Panc1 (cell line): ENCODE results near the gene XYLT1. TPM values are rescaled to one million over a fixed set of nuclear protein-coding genes. Genes with fewer than 3 reads are reported as not detected.

ENCODE experiments used
- ATAC-seq: fragments of 200-7000 bp; cut with Tn5 transposase; 2 replicates; pipeline ENCODE4 v1.9.1; 2020; ENCODE audit warnings: mild to moderate bottlenecking, moderate library complexity
- BruUV-seq: library from RNA; stranded (reverse); fragments of 400-500 nt; replicated peaks from 2 replicates; lab custom pipeline; 2021; lab: Mats Ljungman, UMichigan
- CTCF ChIA-PET: fragments of 300-600 bp; sonication (Branson Sonifier 250); formaldehyde crosslinking; loops from one replicate; lab custom pipeline; 2022; ENCODE audit warnings: antibody characterized with exemption; lab: Charles Lee
- POLR2A ChIA-PET: fragments of 300-600 bp; sonication (Branson Sonifier 250); formaldehyde crosslinking; loops from one replicate; lab custom pipeline; 2022; ENCODE audit warnings: antibody characterized with exemption; lab: Charles Lee
- DNase-seq: peaks from one replicate; pipeline ENCODE4 v3.0.0-alpha.2; 2010; ENCODE audit warnings: low read depth, low spot score
- H3K27ac ChIP-seq: 2 replicates; pipeline ENCODE4 v1.5.1; 2011; ENCODE audit warnings: mild to moderate bottlenecking, low read length, inconsistent platforms
- H3K27me3 ChIP-seq: fragments of 200-500 bp; sonication (Bioruptor generic); 2 replicates; pipeline ENCODE4 v1.6.0; 2014; ENCODE audit warnings: low read length, inconsistent platforms; ENCODE audit not compliant: control insufficient read depth, insufficient read depth
- H3K36me3 ChIP-seq: fragments of 200-500 bp; sonication (Bioruptor generic); 2 replicates; pipeline ENCODE4 v1.5.1; 2014; ENCODE audit warnings: inconsistent platforms, mild to moderate bottlenecking, low read length, moderate library complexity; ENCODE audit not compliant: control insufficient read depth, insufficient read depth
- H3K4me1 ChIP-seq: 2 replicates; pipeline ENCODE4 v1.5.1; 2011; ENCODE audit warnings: inconsistent platforms, mild to moderate bottlenecking, low read length, moderate library complexity; ENCODE audit not compliant: control insufficient read depth, insufficient read depth
- H3K4me3 ChIP-seq, 2 experiments: 2 replicates each; pipeline ENCODE4 v1.5.1; 2011 to 2012; ENCODE audit warnings: low read depth in 2 of 2, low read length in 2 of 2, mild to moderate bottlenecking in 2 of 2, inconsistent platforms in 1 of 2, moderate library complexity in 1 of 2
- H3K9me3 ChIP-seq: fragments of 200-500 bp; sonication (Bioruptor generic); 2 replicates; pipeline ENCODE4 v1.5.1; 2014; ENCODE audit warnings: low read depth, mild to moderate bottlenecking, inconsistent platforms, low read length, moderate library complexity; ENCODE audit not compliant: control insufficient read depth, insufficient read depth
- POLR2AphosphoS5 ChIP-seq: IDR thresholded peaks from 2 replicates; pipeline ENCODE4 v1.6.1; 2012; ENCODE audit warnings: mild to moderate bottlenecking, low read depth, low read length, moderate library complexity
- SIN3A ChIP-seq: IDR thresholded peaks from 2 replicates; pipeline ENCODE4 v1.6.1; 2012; ENCODE audit warnings: low read depth, mild to moderate bottlenecking, low read length, moderate library complexity, borderline replicate concordance; ENCODE audit not compliant: insufficient read depth
- TCF7L2 ChIP-seq: IDR thresholded peaks from 2 replicates; pipeline ENCODE4 v1.6.1; 2011; ENCODE audit warnings: mild to moderate bottlenecking, low read depth, low read length, inconsistent platforms
- in situ Hi-C: cut with HindIII; loops from 2 replicates; pipeline ENCODE4 v1.10.0; 2016; ENCODE audit warnings: low sequenced_read_pairs, low pct_unique_long_range_greater_than_20kb
- intact Hi-C: fragments of 100-400 bp; cut with micrococcal nuclease; formaldehyde crosslinking; loops from one replicate; pipeline ENCODE4 v1.10.0; 2022; ENCODE audit not compliant: unreplicated experiment
- total RNA-seq: library from RNA; stranded (reverse); gene quantifications from one replicate; pipeline ENCODE4 v1.2.1, GENCODE V29; 2021; ENCODE audit not compliant: unreplicated experiment
- TF ChIP-seq, protein P1 (sequence below), 2 experiments: IDR thresholded peaks; 2 replicates each; pipeline ENCODE4 v1.6.1; 2011 to 2012; ENCODE audit warnings: low read depth in 2 of 2, control low read depth in 1 of 2, low read length in 1 of 2, mild to moderate bottlenecking in 1 of 2, moderate library complexity in 1 of 2; ENCODE audit not compliant: insufficient read depth in 1 of 2
- TF ChIP-seq, protein P2 (sequence below): fragments of 450-650 bp; IDR thresholded peaks from 2 replicates; pipeline ENCODE4 v1.5.1; 2017; ENCODE audit warnings: mild to moderate bottlenecking

XYLT1 gene
- total RNA-seq, 1 experiment from 2014 or later, result 0.62 TPM

DNA sequence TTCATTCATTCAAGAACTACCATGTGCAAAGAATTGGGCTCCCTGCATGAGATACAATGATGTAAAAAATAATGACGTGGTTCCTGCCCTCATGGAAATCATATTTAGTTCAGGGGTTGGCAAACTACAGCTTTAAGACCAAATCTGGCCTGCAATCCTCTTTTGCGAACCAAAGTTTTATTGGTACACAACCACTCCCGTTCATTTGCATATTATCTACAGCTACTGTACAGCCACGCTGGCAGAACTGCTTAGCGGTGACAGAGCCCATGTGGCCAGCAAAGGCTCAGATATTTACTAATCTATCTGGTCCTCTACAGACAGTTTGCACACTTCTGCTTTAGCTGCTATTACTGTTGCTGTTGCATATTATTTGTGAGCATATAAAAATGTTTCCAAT lies 167.7 kb downstream of the XYLT1 start:
- Histone ChIP-seq H3K4me3 (no peak overlapping the region), H3K9me3 (no peaks in the 10 kb centered on the region), H3K36me3 (no peaks in the 10 kb centered on the region), H3K4me1 (no peaks in the 10 kb centered on the region), H3K27me3 (peaks cover 5% of the 10 kb centered on the region), H3K27ac (no peak overlapping the region)
- ChIA-PET CTCF (no interaction called here), POLR2A (no interaction called here)
- intact Hi-C loops (no loop called here), in situ Hi-C loops (no loop called here)
- DNase-seq (no peak), ATAC-seq (no peak)
- no TSS peak for BruUV-seq
- TF ChIP-seq, protein P1, sequence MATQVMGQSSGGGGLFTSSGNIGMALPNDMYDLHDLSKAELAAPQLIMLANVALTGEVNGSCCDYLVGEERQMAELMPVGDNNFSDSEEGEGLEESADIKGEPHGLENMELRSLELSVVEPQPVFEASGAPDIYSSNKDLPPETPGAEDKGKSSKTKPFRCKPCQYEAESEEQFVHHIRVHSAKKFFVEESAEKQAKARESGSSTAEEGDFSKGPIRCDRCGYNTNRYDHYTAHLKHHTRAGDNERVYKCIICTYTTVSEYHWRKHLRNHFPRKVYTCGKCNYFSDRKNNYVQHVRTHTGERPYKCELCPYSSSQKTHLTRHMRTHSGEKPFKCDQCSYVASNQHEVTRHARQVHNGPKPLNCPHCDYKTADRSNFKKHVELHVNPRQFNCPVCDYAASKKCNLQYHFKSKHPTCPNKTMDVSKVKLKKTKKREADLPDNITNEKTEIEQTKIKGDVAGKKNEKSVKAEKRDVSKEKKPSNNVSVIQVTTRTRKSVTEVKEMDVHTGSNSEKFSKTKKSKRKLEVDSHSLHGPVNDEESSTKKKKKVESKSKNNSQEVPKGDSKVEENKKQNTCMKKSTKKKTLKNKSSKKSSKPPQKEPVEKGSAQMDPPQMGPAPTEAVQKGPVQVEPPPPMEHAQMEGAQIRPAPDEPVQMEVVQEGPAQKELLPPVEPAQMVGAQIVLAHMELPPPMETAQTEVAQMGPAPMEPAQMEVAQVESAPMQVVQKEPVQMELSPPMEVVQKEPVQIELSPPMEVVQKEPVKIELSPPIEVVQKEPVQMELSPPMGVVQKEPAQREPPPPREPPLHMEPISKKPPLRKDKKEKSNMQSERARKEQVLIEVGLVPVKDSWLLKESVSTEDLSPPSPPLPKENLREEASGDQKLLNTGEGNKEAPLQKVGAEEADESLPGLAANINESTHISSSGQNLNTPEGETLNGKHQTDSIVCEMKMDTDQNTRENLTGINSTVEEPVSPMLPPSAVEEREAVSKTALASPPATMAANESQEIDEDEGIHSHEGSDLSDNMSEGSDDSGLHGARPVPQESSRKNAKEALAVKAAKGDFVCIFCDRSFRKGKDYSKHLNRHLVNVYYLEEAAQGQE (IDR thresholded peaks at IDR 0.05; ENCODE audit: insufficient read depth in 1 of 2, low read depth in 2 of 2, low read length in 1 of 2), result no peak
- TF ChIP-seq, protein P2, sequence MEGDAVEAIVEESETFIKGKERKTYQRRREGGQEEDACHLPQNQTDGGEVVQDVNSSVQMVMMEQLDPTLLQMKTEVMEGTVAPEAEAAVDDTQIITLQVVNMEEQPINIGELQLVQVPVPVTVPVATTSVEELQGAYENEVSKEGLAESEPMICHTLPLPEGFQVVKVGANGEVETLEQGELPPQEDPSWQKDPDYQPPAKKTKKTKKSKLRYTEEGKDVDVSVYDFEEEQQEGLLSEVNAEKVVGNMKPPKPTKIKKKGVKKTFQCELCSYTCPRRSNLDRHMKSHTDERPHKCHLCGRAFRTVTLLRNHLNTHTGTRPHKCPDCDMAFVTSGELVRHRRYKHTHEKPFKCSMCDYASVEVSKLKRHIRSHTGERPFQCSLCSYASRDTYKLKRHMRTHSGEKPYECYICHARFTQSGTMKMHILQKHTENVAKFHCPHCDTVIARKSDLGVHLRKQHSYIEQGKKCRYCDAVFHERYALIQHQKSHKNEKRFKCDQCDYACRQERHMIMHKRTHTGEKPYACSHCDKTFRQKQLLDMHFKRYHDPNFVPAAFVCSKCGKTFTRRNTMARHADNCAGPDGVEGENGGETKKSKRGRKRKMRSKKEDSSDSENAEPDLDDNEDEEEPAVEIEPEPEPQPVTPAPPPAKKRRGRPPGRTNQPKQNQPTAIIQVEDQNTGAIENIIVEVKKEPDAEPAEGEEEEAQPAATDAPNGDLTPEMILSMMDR, result no peak
- TF ChIP-seq TCF7L2 (no peak), SIN3A (no peak), POLR2AphosphoS5 (no peak)

DNA sequence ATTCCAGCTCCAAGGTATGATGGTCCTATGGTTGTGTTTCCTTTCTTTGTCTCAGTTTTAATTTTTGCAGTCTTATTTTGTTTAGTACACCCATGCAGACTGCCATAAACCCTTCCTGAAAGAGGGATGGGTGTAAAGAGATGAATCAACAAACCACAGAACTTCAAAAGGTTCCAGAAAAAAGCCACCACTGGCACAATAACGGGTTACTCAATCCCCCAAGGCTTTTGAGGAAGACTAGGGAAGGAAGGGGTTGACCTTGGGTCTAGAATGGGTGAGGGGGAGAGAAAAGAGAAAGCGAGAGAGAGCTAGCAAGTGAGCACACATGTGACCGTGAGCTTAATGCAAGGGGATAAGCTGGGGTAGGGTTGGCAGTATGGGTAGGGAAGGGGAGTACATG lies 168.1 kb downstream of the XYLT1 start:
- intact Hi-C loops, result no loop called here
- Histone ChIP-seq H3K4me1 (no peaks in the 10 kb centered on the region), H3K4me3 (no peak overlapping the region), H3K9me3 (no peaks in the 10 kb centered on the region), H3K27ac (no peak overlapping the region), H3K27me3 (peaks cover 5% of the 10 kb centered on the region), H3K36me3 (no peaks in the 10 kb centered on the region)
- ChIA-PET CTCF (no interaction called here), POLR2A (no interaction called here)
- no peak for TF ChIP-seq POLR2AphosphoS5
- TF ChIP-seq, protein P2, result no peak
- DNase-seq (no peak), ATAC-seq (no peak)
- no TSS peak for BruUV-seq
- in situ Hi-C loops, result no loop called here
